Chondrocyte (in vitro differentiated cells): ENCODE measurements around the gene SMARCC2. TPM values are rescaled to one million over a fixed set of nuclear protein-coding genes. Genes with fewer than 3 reads are reported as not detected.

ENCODE experiments used
- DNase-seq: peaks from one replicate; pipeline ENCODE4 v3.0.0; 2021; ENCODE audit warnings: mixed read lengths, low spot score
- H3K27ac Mint-ChIP-seq: one replicate; pipeline ENCODE4 v1.8.0; 2021; ENCODE audit warnings: mild to moderate bottlenecking, moderate library complexity, mixed read lengths; ENCODE audit not compliant: unreplicated experiment
- H3K27me3 Mint-ChIP-seq: 2 replicates; pipeline ENCODE4 v1.8.0; 2021; ENCODE audit warnings: low read depth, mixed read lengths
- H3K36me3 Mint-ChIP-seq: 2 replicates; pipeline ENCODE4 v1.8.0; 2021; ENCODE audit warnings: low read depth, mixed read lengths
- H3K4me1 Mint-ChIP-seq: 2 replicates; pipeline ENCODE4 v1.8.0; 2021; ENCODE audit warnings: low read depth, mild to moderate bottlenecking, mixed read lengths
- H3K4me3 Mint-ChIP-seq: one replicate; pipeline ENCODE4 v1.8.0; 2021; ENCODE audit warnings: mild to moderate bottlenecking, moderate library complexity, mixed read lengths; ENCODE audit not compliant: unreplicated experiment
- H3K9me3 Mint-ChIP-seq: 2 replicates; pipeline ENCODE4 v1.8.0; 2021; ENCODE audit warnings: low read depth, mixed read lengths
- total RNA-seq: library from RNA; stranded (reverse); gene quantifications from 3 replicates; pipeline ENCODE4 v1.2.1, GENCODE V29; 2021
- TF ChIP-seq, protein P1 (sequence below): fragments of 200-600 bp; sonication (generic); IDR thresholded peaks from 2 replicates; pipeline ENCODE4 v1.5.0; 2021; ENCODE audit warnings: antibody characterized with exemption, mild to moderate bottlenecking, moderate library complexity

The SMARCC2 gene
- total RNA-seq, 1 donor from 2014 or later = 57.4 TPM

DNA sequence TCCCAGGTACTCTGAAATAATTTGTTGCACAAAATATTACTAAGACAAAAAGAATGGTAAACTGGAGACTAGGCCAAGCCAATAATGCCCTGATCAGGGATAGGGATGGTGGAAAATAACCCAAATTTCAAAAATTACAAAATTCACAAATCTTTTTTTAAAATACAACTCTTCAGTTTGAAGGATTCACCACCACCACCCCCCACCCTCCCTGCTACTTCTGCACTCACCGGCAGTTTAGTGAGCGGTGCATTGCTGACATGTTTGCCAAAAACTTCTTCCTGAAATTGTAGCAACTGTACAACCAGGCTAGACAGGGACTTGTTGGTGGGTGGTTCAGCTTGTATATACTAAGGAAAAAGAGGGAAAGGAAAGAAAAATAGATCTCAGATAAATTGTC, 2.3 kb downstream of the SMARCC2 start:
- Mint-ChIP-seq H3K36me3 (peaks cover 10% of the 10 kb centered on the region), H3K4me3 (no peak overlapping the region), H3K27ac (no peak overlapping the region), H3K27me3 (no peaks in the 10 kb centered on the region), H3K9me3 (no peaks in the 10 kb centered on the region), H3K4me1 (peaks cover 24% of the 10 kb centered on the region)
- TF ChIP-seq, protein P1, sequence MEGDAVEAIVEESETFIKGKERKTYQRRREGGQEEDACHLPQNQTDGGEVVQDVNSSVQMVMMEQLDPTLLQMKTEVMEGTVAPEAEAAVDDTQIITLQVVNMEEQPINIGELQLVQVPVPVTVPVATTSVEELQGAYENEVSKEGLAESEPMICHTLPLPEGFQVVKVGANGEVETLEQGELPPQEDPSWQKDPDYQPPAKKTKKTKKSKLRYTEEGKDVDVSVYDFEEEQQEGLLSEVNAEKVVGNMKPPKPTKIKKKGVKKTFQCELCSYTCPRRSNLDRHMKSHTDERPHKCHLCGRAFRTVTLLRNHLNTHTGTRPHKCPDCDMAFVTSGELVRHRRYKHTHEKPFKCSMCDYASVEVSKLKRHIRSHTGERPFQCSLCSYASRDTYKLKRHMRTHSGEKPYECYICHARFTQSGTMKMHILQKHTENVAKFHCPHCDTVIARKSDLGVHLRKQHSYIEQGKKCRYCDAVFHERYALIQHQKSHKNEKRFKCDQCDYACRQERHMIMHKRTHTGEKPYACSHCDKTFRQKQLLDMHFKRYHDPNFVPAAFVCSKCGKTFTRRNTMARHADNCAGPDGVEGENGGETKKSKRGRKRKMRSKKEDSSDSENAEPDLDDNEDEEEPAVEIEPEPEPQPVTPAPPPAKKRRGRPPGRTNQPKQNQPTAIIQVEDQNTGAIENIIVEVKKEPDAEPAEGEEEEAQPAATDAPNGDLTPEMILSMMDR = no peak
- DNase-seq = no peak

DNA sequence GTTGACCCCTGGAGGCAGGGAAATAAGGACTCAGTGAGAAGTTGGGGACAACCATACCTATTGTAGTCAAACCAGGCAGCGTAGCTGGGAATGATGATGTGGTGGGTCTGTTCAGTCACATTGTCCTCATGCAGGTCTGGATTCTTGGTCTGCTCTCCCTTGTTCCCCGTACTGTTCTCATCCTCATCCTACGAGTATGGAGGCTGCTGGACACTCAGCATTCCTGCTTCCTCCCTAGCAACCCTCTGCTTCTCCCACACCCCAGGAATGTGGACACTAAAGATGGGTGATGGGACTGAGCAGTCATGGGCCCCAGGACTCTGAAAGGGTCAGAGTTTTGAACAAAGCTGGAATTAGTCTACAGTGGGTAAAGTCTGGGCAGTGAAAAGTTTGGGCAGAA, 10.9 kb downstream of the SMARCC2 start:
- H3K27ac Mint-ChIP-seq = no peak overlapping the region

DNA sequence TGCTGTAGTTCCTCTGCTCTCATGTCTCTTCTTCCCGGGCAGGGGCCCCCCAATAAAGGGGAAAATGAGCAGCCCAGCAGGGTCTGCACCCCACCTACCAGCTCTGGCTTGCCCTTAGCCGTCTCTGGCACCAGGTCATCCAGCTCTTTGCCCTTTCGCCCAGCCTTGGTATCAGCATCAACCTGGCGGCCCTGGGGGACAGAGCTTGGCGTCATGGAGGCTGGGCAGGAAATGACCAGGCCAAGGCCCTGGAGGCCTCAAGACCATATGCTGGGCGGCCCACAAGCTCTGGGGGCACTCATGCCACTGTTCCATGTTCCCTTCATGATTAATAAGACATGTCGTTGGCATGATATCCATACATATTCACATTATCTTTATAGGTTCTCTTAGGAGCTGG, 16.4 kb downstream of the SMARCC2 start:
- Mint-ChIP-seq H3K9me3 (no peaks in the 10 kb centered on the region), H3K4me3 (no peak overlapping the region), H3K27ac (no peak overlapping the region), H3K36me3 (peaks cover 40% of the 10 kb centered on the region), H3K4me1 (no peaks in the 10 kb centered on the region), H3K27me3 (no peaks in the 10 kb centered on the region)
- DNase-seq = no peak
- TF ChIP-seq, protein P1 = no peak

More for the DNA sequence above, 10.9 kb downstream of the SMARCC2 start:
- no peaks in the 10 kb centered on the region for H3K4me1 Mint-ChIP-seq
- no peaks in the 10 kb centered on the region for H3K9me3 Mint-ChIP-seq
- TF ChIP-seq, protein P1 = no peak
- peaks cover 41% of the 10 kb centered on the region for H3K36me3 Mint-ChIP-seq
- no peak overlapping the region for H3K4me3 Mint-ChIP-seq
- no peak for DNase-seq
- no peaks in the 10 kb centered on the region for H3K27me3 Mint-ChIP-seq

DNA sequence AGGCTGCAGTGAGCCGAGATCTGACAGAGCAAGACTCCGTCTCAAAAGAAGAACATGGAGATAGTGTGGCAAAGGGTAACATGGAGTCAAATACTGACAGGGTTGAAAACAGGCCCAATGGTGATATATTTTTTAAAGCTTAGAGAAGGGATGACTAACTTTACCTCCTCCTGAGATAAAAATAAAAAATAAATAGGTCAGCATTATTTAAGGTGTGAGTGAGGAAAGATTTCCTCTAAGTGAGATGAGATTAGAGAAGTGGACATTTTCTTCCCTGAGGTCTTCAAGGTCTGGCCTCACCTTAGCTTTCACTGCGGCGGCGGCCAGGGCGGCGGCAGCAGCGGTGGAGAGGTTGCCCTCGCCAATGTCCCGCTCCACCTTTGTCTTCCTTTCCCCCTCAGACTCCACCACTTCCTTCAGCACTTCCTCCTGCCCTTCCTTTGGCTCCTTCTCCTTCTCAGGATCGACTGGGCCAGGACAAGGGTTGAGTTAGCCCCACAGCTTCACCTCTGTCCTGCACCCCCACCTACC, 20.0 kb downstream of the SMARCC2 start:
- no peaks in the 10 kb centered on the region for H3K9me3 Mint-ChIP-seq
- TF ChIP-seq, protein P1 = no peak
- H3K36me3 Mint-ChIP-seq = peaks cover 33% of the 10 kb centered on the region
- no peak overlapping the region for H3K4me3 Mint-ChIP-seq
- no peaks in the 10 kb centered on the region for H3K4me1 Mint-ChIP-seq
- no peak overlapping the region for H3K27ac Mint-ChIP-seq
- DNase-seq = no peak
- H3K27me3 Mint-ChIP-seq = no peaks in the 10 kb centered on the region

DNA sequence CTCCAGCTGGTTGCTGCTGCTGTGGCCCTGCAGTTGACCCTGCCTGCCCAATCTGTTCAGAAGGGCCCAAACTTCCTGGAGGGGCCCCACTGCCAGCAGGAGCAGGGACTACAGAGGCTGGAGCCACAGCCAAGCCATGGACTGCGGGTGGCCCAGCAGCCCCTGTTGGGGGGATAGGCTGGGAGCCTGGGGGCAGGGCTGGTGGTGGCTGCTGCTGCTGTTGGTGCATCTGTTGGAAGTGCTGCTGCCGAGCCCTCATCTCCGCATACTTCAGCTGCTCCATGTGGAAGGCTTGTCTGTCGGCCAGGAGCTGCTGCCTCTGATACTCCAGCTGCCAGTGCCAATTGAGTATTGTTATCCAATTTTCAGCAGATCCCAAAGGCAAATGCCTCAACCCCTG, 23.9 kb downstream of the SMARCC2 start:
- no peaks in the 10 kb centered on the region for H3K27me3 Mint-ChIP-seq
- peaks cover 48% of the 10 kb centered on the region for H3K36me3 Mint-ChIP-seq
- TF ChIP-seq, protein P1 = no peak
- no peaks in the 10 kb centered on the region for H3K9me3 Mint-ChIP-seq
- H3K27ac Mint-ChIP-seq = peak overlapping the region; percentile 28
- no peak for DNase-seq
- no peak overlapping the region for H3K4me3 Mint-ChIP-seq
- peaks cover 18% of the 10 kb centered on the region for H3K4me1 Mint-ChIP-seq
